Spinal cord (tissue), 10 donors: Measurements from ENCODE around the gene GCGR. TPM values are rescaled to one million over a fixed set of nuclear protein-coding genes. Genes with fewer than 3 reads are reported as not detected.

Experiments used
- DNase-seq, 6 donors: peaks; one replicate each; pipeline versions ENCODE4 v3.0.0 to v3.0.0-alpha.2; 2013 to 2015; ENCODE audit warnings: low spot score in 6 of 6, low read depth in 4 of 6
- H3K27ac ChIP-seq: one replicate; pipeline ENCODE4 v1.5.1; 2013; ENCODE audit warnings: low read depth, low read length, control low read depth
- H3K27me3 ChIP-seq: one replicate; pipeline ENCODE4 v1.6.1; 2013; ENCODE audit warnings: low read length; ENCODE audit not compliant: control insufficient read depth, insufficient read depth
- H3K36me3 ChIP-seq: one replicate; pipeline ENCODE4 v1.6.1; 2013; ENCODE audit warnings: low read length; ENCODE audit not compliant: control insufficient read depth, insufficient read depth
- H3K4me1 ChIP-seq: one replicate; pipeline ENCODE4 v1.6.1; 2013; ENCODE audit warnings: low read length; ENCODE audit not compliant: control insufficient read depth, insufficient read depth
- H3K4me3 ChIP-seq: one replicate; pipeline ENCODE4 v1.5.1; 2013; ENCODE audit warnings: low read depth, low read length, control low read depth
- H3K9me3 ChIP-seq: one replicate; pipeline ENCODE4 v1.6.1; 2013; ENCODE audit warnings: low read length; ENCODE audit not compliant: control insufficient read depth, insufficient read depth
- WGBS: methylation state at CpG from one replicate; pipeline ENCODE4 v1.1.5; 2013; ENCODE audit warnings: missing lambda C conversion rate; ENCODE audit not compliant: insufficient coverage; 5-methylcytosine and 5-hydroxymethylcytosine counted together
- polyA plus RNA-seq, 2 donors: library from polyadenylated mRNA; unstranded; fragments of 120-200 nt; gene quantifications; one replicate each; pipeline ENCODE4 v1.2.1, GENCODE V29; 2013; ENCODE audit not compliant: insufficient read length in 2 of 2
- total RNA-seq, 2 donors: library from RNA; depleted of rRNA in 1 of 2; stranded (reverse); fragments of 120-200 nt in 1 of 2; fragments of >200 nt in 1 of 2; gene quantifications; one replicate each; pipeline versions ENCODE4 v1.2.3 to v1.2.4, GENCODE V29; 2013 to 2014
- donor health status: healthy.

The GCGR gene
- total and polyA plus RNA-seq, 4 donors: 0.50 to 1.3 (median 0.99) TPM; not detected in 1

GRCh38 chr17:81840826-81841778 lies 37.2 kb downstream of the GCGR start:
- no peaks in the 10 kb centered on the region for H3K4me1 ChIP-seq
- peaks cover 54% of the 10 kb centered on the region for H3K36me3 ChIP-seq
- H3K27me3 ChIP-seq: no peaks in the 10 kb centered on the region
- no peak overlapping the region for H3K27ac ChIP-seq
- 74% methylated on average over 38 of the region's 40 CpGs for WGBS
- DNase-seq: no peak
- H3K9me3 ChIP-seq: no peaks in the 10 kb centered on the region
- H3K4me3 ChIP-seq: no peak overlapping the region

GRCh38 chr17:81841866-81842265 lies 37.9 kb downstream of the GCGR start:
- WGBS: 86% methylated on average over 12 of the region's 15 CpGs
- DNase-seq: no peak
- Histone ChIP-seq H3K27ac (no peak overlapping the region), H3K4me1 (no peaks in the 10 kb centered on the region), H3K9me3 (no peaks in the 10 kb centered on the region), H3K4me3 (no peak overlapping the region), H3K27me3 (no peaks in the 10 kb centered on the region), H3K36me3 (peaks cover 61% of the 10 kb centered on the region)

GRCh38 chr17:81842378-81842724 lies 38.4 kb downstream of the GCGR start:
- Histone ChIP-seq H3K4me3 (no peak overlapping the region), H3K27ac (no peak overlapping the region), H3K36me3 (peaks cover 66% of the 10 kb centered on the region), H3K27me3 (no peaks in the 10 kb centered on the region), H3K4me1 (no peaks in the 10 kb centered on the region), H3K9me3 (no peaks in the 10 kb centered on the region)
- DNase-seq: no peak
- WGBS: 95% methylated on average over 8 of the region's 11 CpGs

- no peaks in the 10 kb centered on the region for H3K9me3 ChIP-seq
- no peak for DNase-seq
- no peak overlapping the region for H3K4me3 ChIP-seq
- WGBS: 86% methylated on average over 17 of the region's 21 CpGs
- peaks cover 72% of the 10 kb centered on the region for H3K36me3 ChIP-seq
- H3K4me1 ChIP-seq: no peaks in the 10 kb centered on the region
- no peak overlapping the region for H3K27ac ChIP-seq
- H3K27me3 ChIP-seq: no peaks in the 10 kb centered on the region
These were observed 39.0 kb downstream of the GCGR start for GRCh38 chr17:81842725-81843504.

GRCh38 chr17:81843713-81844326 lies 39.9 kb downstream of the GCGR start:
- Histone ChIP-seq H3K27ac (no peak overlapping the region), H3K36me3 (peaks cover 78% of the 10 kb centered on the region), H3K9me3 (no peaks in the 10 kb centered on the region), H3K4me1 (no peaks in the 10 kb centered on the region), H3K27me3 (no peaks in the 10 kb centered on the region), H3K4me3 (no peak overlapping the region)
- no peak for DNase-seq
- 94% methylated on average over 27 of the region's 30 CpGs for WGBS

- peaks cover 83% of the 10 kb centered on the region for H3K36me3 ChIP-seq
- WGBS: 96% methylated on average over 14 of the region's 14 CpGs
These were observed 40.4 kb downstream of the GCGR start for GRCh38 chr17:81844327-81844851.

GRCh38 chr17:81844887-81845286 lies 40.9 kb downstream of the GCGR start:
- DNase-seq: no peak
- Histone ChIP-seq H3K27me3 (no peaks in the 10 kb centered on the region), H3K36me3 (peaks cover 86% of the 10 kb centered on the region), H3K4me1 (no peaks in the 10 kb centered on the region), H3K4me3 (no peak overlapping the region), H3K27ac (no peak overlapping the region), H3K9me3 (no peaks in the 10 kb centered on the region)
- 94% methylated on average over 13 of the region's 13 CpGs for WGBS

More at GRCh38 chr17:81844327-81844851, 40.4 kb downstream of the GCGR start:
- DNase-seq: no peak
- Histone ChIP-seq H3K4me3 (no peak overlapping the region), H3K4me1 (no peaks in the 10 kb centered on the region), H3K27ac (no peak overlapping the region), H3K9me3 (no peaks in the 10 kb centered on the region), H3K27me3 (no peaks in the 10 kb centered on the region)

GRCh38 chr17:81845361-81845760 lies 41.4 kb downstream of the GCGR start:
- Histone ChIP-seq H3K27ac (no peak overlapping the region), H3K9me3 (no peaks in the 10 kb centered on the region), H3K36me3 (peaks cover 86% of the 10 kb centered on the region), H3K4me3 (no peak overlapping the region), H3K4me1 (no peaks in the 10 kb centered on the region), H3K27me3 (no peaks in the 10 kb centered on the region)
- no peak for DNase-seq
- 92% methylated on average over 12 of the region's 13 CpGs for WGBS
